GM13977 (cell line): ENCODE results near the gene GCSAM.

Source experiments
- DNase-seq: peaks from one replicate; pipeline ENCODE4 v3.0.0; 2012; ENCODE audit warnings: low spot score
- CTCF ChIP-seq: IDR thresholded peaks from 2 replicates; pipeline ENCODE4 v1.5.1; 2012; ENCODE audit warnings: mild to moderate bottlenecking, control low read depth; ENCODE audit not compliant: insufficient read depth; ENCODE audit errors: extremely low read depth, missing control alignments
- in situ Hi-C: fragments of 300-500 bp; cut with MboI; formaldehyde crosslinking; loops from one replicate; pipeline ENCODE4 v1.12.0; 2022; ENCODE audit warnings: low sequenced_read_pairs, low pct_unique_long_range_greater_than_20kb, mixed read lengths, inconsistent platforms; ENCODE audit not compliant: unreplicated experiment

Gene GCSAM

GRCh38 chr3:112097378-112097777, 35.7 kb downstream of the GCSAM start:
- no peak for DNase-seq
- TF ChIP-seq CTCF = no peak
- in situ Hi-C loops = no loop called here

- in situ Hi-C loops = no loop called here
Observed at GRCh38 chr3:112096176-112096575, 36.9 kb downstream of the GCSAM start.

GRCh38 chr3:112095731-112096130, 37.3 kb downstream of the GCSAM start:
- no peak for TF ChIP-seq CTCF
- no peak for DNase-seq

More at GRCh38 chr3:112096176-112096575, 36.9 kb downstream of the GCSAM start:
- TF ChIP-seq CTCF = no peak
- DNase-seq = no peak

GRCh38 chr3:112093180-112093522, 39.9 kb downstream of the GCSAM start:
- no peak for TF ChIP-seq CTCF
- in situ Hi-C loops = no loop called here
- no peak for DNase-seq

More at GRCh38 chr3:112095731-112096130, 37.3 kb downstream of the GCSAM start:
- in situ Hi-C loops = no loop called here

- TF ChIP-seq CTCF = no peak
- in situ Hi-C loops = no loop called here
- DNase-seq = no peak
Observed at GRCh38 chr3:112092496-112093179, 40.4 kb downstream of the GCSAM start.

GRCh38 chr3:112090887-112091586, 42.0 kb downstream of the GCSAM start:
- DNase-seq = no peak
- no peak for TF ChIP-seq CTCF
- in situ Hi-C loops = no loop called here
